ENCODE measurements around the gene XG. TPM values are rescaled to one million over a fixed set of nuclear protein-coding genes. Genes with fewer than 3 reads are reported as not detected.

XG gene
- polyA plus RNA-seq, 3 donors, result not detected

GRCh38 chrX:2788980-2789379 lies 37.1 kb downstream of the XG start:
- Mint-ChIP-seq H3K4me3 (no peak overlapping the region), H3K9me3 (no peaks in the 10 kb centered on the region), H3K36me3 (no peaks in the 10 kb centered on the region), H3K27me3 (ENCODE audit: low read depth in 3 of 3) (peaks cover 0 to 4% (median 3%) of the 10 kb centered on the region in 3 donors), H3K4me1 (no peaks in the 10 kb centered on the region), H3K27ac (no peak overlapping the region)
- H3K9me3 ChIP-seq (replicated peaks in 1 of 2; ENCODE audit: control insufficient read depth in 1 of 2, insufficient read depth in 1 of 2, low read length in 2 of 2), result no peaks in the 10 kb centered on the region
- no peak overlapping the region for H3K9ac ChIP-seq (ENCODE audit: insufficient read depth, low read length, poor library complexity, severe bottlenecking)
- H3K4me3 ChIP-seq (replicated peaks in 1 of 3; ENCODE audit: low read depth in 2 of 3, low read length in 3 of 3), result no peak overlapping the region
- no peak for TF ChIP-seq CTCF (IDR thresholded peaks at IDR 0.05)
- no peaks in the 10 kb centered on the region for H3K36me3 ChIP-seq (replicated peaks in 1 of 2; ENCODE audit: control insufficient read depth in 1 of 2, insufficient read depth in 2 of 2, low read length in 2 of 2)
- DNase-seq, result no peak
- no CpG with 5 or more reads among the region's 4 CpGs for WGBS (ENCODE audit: insufficient coverage)
- H4K20me1 ChIP-seq (ENCODE audit: insufficient read depth, low read length), result no peaks in the 10 kb centered on the region
- no peak overlapping the region for H2AFZ ChIP-seq (ENCODE audit: insufficient read depth, low read depth, low read length, poor library complexity, severe bottlenecking)
- H3K27ac ChIP-seq (ENCODE audit: low read depth in 1 of 2, low read length in 2 of 2), result no peak overlapping the region
- intact Hi-C loops (cut with micrococcal nuclease), result no loop called here
- no peaks in the 10 kb centered on the region for H3K4me1 ChIP-seq (ENCODE audit: control insufficient read depth in 1 of 2, insufficient read depth in 2 of 2, low read length in 2 of 2)
- no peaks in the 10 kb centered on the region for H3K79me2 ChIP-seq (ENCODE audit: insufficient read depth, low read length)
- H3K4me2 ChIP-seq (replicated peaks; ENCODE audit: extremely low read depth, low read length, poor library complexity, severe bottlenecking), result no peak overlapping the region
- H3K27me3 ChIP-seq (ENCODE audit: control insufficient read depth in 2 of 2, insufficient read depth in 2 of 2, low read length in 2 of 2), result no peaks in the 10 kb centered on the region

- H3K27me3 Mint-ChIP-seq (ENCODE audit: low read depth in 3 of 3), result peaks cover under 1 to 4% (median 3%) of the 10 kb centered on the region in 3 donors
- WGBS (ENCODE audit: insufficient coverage), result no CpG with 5 or more reads among the region's 3 CpGs
- H3K9me3 Mint-ChIP-seq, result no peaks in the 10 kb centered on the region
- no peak overlapping the region for H3K27ac Mint-ChIP-seq
- Histone ChIP-seq H3K4me2 (replicated peaks; ENCODE audit: extremely low read depth, low read length, poor library complexity, severe bottlenecking) (no peak overlapping the region), H4K20me1 (ENCODE audit: insufficient read depth, low read length) (no peaks in the 10 kb centered on the region), H2AFZ (ENCODE audit: insufficient read depth, low read depth, low read length, poor library complexity, severe bottlenecking) (no peak overlapping the region), H3K9ac (ENCODE audit: insufficient read depth, low read length, poor library complexity, severe bottlenecking) (no peak overlapping the region), H3K9me3 (replicated peaks in 1 of 2; ENCODE audit: control insufficient read depth in 1 of 2, insufficient read depth in 1 of 2, low read length in 2 of 2) (no peaks in the 10 kb centered on the region), H3K4me3 (replicated peaks in 1 of 3; ENCODE audit: low read depth in 2 of 3, low read length in 3 of 3) (no peak overlapping the region), H3K27ac (ENCODE audit: low read depth in 1 of 2, low read length in 2 of 2) (no peak overlapping the region), H3K36me3 (replicated peaks in 1 of 2; ENCODE audit: control insufficient read depth in 1 of 2, insufficient read depth in 2 of 2, low read length in 2 of 2) (no peaks in the 10 kb centered on the region), H3K27me3 (ENCODE audit: control insufficient read depth in 2 of 2, insufficient read depth in 2 of 2, low read length in 2 of 2) (no peaks in the 10 kb centered on the region), H3K79me2 (ENCODE audit: insufficient read depth, low read length) (no peaks in the 10 kb centered on the region), H3K4me1 (ENCODE audit: control insufficient read depth in 1 of 2, insufficient read depth in 2 of 2, low read length in 2 of 2) (no peaks in the 10 kb centered on the region)
- H3K4me3 Mint-ChIP-seq, result no peak overlapping the region
- H3K4me1 Mint-ChIP-seq, result no peaks in the 10 kb centered on the region
- H3K36me3 Mint-ChIP-seq, result no peaks in the 10 kb centered on the region
- TF ChIP-seq CTCF (IDR thresholded peaks at IDR 0.05), result no peak
- intact Hi-C loops (cut with micrococcal nuclease), result no loop called here
- DNase-seq, result no peak
These were observed 37.7 kb downstream of the XG start for GRCh38 chrX:2789569-2789968.

Measured in CD14-positive monocyte (primary cell).